NCI-H2227 treated with DMSO at 0.1 percent for 48 hours (cell line): ENCODE data around the gene CFD.
"Not testable (repeated sequence)": the region's sequence is repeated elsewhere in the genome, so short reads cannot be mapped to it uniquely, and the experiment has no call there.

Experiments used
- DNase-seq: peaks from one replicate; lab custom pipeline; 2025; lab: John Stamatoyannopoulos, UW

The CFD gene

GRCh38 chr19:871446-872265 lies 12.2 kb downstream of the CFD start:
- DNase-seq, result no peak

GRCh38 chr19:872266-872951 lies 12.9 kb downstream of the CFD start:
- DNase-seq, result peak; percentile 12

- DNase-seq, result no peak
These were observed 13.6 kb downstream of the CFD start for GRCh38 chr19:873084-873483.

GRCh38 chr19:873561-874041 lies 14.1 kb downstream of the CFD start:
- no peak for DNase-seq

- no peak for DNase-seq
These were observed 15.9 kb downstream of the CFD start for GRCh38 chr19:875265-875879.

GRCh38 chr19:876089-876488 lies 16.6 kb downstream of the CFD start:
- DNase-seq, result no peak

- no peak for DNase-seq
These were observed 17.4 kb downstream of the CFD start for GRCh38 chr19:876780-877314.

- not testable (repeated sequence) for DNase-seq
These were observed 18.7 kb downstream of the CFD start for GRCh38 chr19:877992-878660.

GRCh38 chr19:878751-879561 lies 19.5 kb downstream of the CFD start:
- not testable (repeated sequence) for DNase-seq

GRCh38 chr19:879711-880438 lies 20.4 kb downstream of the CFD start:
- no peak for DNase-seq

- no peak for DNase-seq
These were observed 22.1 kb downstream of the CFD start for GRCh38 chr19:881385-882071.

GRCh38 chr19:882871-883497 lies 23.5 kb downstream of the CFD start:
- no peak for DNase-seq

- no peak for DNase-seq
These were observed 24.3 kb downstream of the CFD start for GRCh38 chr19:883661-884211.

- no peak for DNase-seq
These were observed 25.2 kb downstream of the CFD start for GRCh38 chr19:884420-885211.

GRCh38 chr19:885536-886224 lies 26.2 kb downstream of the CFD start:
- DNase-seq, result no peak

GRCh38 chr19:887072-887471 lies 27.6 kb downstream of the CFD start:
- DNase-seq, result no peak

- DNase-seq, result no peak
These were observed 28.1 kb downstream of the CFD start for GRCh38 chr19:887599-887998.
